Upper lobe of left lung (tissue), 6 donors: ENCODE results near the gene CDK2. TPM values are rescaled to one million over a fixed set of nuclear protein-coding genes. Genes with fewer than 3 reads are reported as not detected.
"Not testable (repeated sequence)": the region's sequence is repeated elsewhere in the genome, so short reads cannot be mapped to it uniquely, and the experiment has no call there.

Experiments used
- ATAC-seq, 2 donors: fragments of 200-7000 bp; cut with Tn5 transposase; one replicate each; pipeline ENCODE4 v1.9.1; 2022; ENCODE audit warnings: mild to moderate bottlenecking in 2 of 2, moderate library complexity in 2 of 2; ENCODE audit not compliant: low FRiP score in 2 of 2
- DNase-seq, 2 donors: peaks; one replicate each; pipeline ENCODE4 v3.0.0-alpha.2; 2019 to 2020
- H3K27ac ChIP-seq, 4 donors: fragments of 200-600 bp; sonication (generic); one replicate each; pipeline ENCODE4 v1.5.1; 2016 to 2019
- H3K27me3 ChIP-seq, 4 donors: fragments of 200-600 bp; sonication (generic); one replicate each; pipeline ENCODE4 v1.5.1; 2017 to 2019
- H3K36me3 ChIP-seq, 4 donors: fragments of 200-600 bp; sonication (generic); one replicate each; pipeline ENCODE4 v1.5.1; 2016 to 2019
- H3K4me1 ChIP-seq, 4 donors: fragments of 200-600 bp; sonication (generic); one replicate each; pipeline ENCODE4 v1.5.1; 2018 to 2019
- H3K4me3 ChIP-seq, 4 donors: fragments of 200-600 bp; sonication (generic); one replicate each; pipeline ENCODE4 v1.5.1; 2017 to 2019; ENCODE audit warnings: mild to moderate bottlenecking in 2 of 4, moderate library complexity in 1 of 4
- H3K9me3 ChIP-seq, 4 donors: fragments of 200-600 bp; sonication (generic); one replicate each; pipeline ENCODE4 v1.5.1; 2018 to 2019
- EP300 ChIP-seq, 4 donors: sonication (generic); formaldehyde crosslinking; IDR thresholded peaks; one replicate each; pipeline ENCODE4 v1.5.1; 2017; ENCODE audit warnings: antibody characterized with exemption in 4 of 4, control low read depth in 2 of 4
- POLR2A ChIP-seq, 4 donors: fragments of 450-650 bp; IDR thresholded peaks; one replicate each; pipeline ENCODE4 v1.5.1; 2016 to 2017; ENCODE audit warnings: antibody characterized with exemption in 4 of 4, mild to moderate bottlenecking in 2 of 4
- POLR2AphosphoS5 ChIP-seq, 2 donors: sonication (generic); formaldehyde crosslinking; IDR thresholded peaks; one replicate each; pipeline ENCODE4 v1.5.1; 2017; ENCODE audit warnings: antibody characterized with exemption in 2 of 2
- WGBS, 2 donors: methylation state at CpG; one replicate each; pipeline ENCODE4 v1.1.5; 2017 to 2018; 5-methylcytosine and 5-hydroxymethylcytosine counted together
- total RNA-seq, 6 donors: library from RNA; depleted of rRNA in 4 of 6; stranded (reverse); fragments of >200 nt in 4 of 6; gene quantifications; one replicate each; pipeline versions ENCODE4 v1.1.0 to v1.2.1, GENCODE V29; 2016 to 2021
- TF ChIP-seq, protein P1 (sequence below), 6 experiments: fragments of 450-650 bp in 4 of 6; fragments of 200-600 bp in 2 of 6; sonication (generic) in 2 of 6; IDR thresholded peaks; one replicate each; pipeline ENCODE4 v1.5.1; 2016 to 2019; ENCODE audit warnings: antibody characterized with exemption in 6 of 6
- donor health status: DM: no; HTN: no; CAD: no; lungs with moderate emphysema.
- donor health status: DM: no; HTN: yes; CAD: no; lungs with severe emphysema.

CDK2 gene
- total RNA-seq, 6 donors from 2014 or later = 11.7 to 27.9 (median 21.7) TPM

DNA sequence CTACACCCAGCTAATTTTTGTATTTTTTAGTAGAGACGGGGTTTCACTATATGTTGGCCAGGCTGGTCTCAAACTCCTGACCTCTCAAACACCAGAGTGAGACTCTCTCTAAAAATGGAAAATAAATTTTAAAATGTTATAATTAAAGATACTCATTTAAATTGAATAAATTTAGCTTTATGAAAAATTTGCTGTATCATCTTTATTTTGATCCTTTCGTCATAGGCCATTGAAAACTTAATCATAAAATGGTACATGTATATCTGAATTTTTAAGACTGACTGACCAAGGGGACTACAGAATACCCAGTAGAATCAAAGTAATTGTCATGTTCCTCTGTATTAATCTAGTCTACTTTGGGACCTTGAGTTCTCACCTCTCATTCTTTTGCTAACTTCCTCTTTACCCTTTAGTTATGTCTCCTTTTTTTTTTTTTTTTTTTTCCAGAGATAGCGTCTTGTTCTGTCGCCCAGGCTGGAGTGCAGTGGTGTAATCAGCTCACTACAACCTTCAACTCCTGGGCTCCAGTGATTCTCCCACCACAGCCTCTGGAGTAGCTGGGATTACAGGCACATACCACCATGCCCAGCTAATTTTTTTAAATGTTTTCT lies 16.7 kb downstream of the CDK2 start:
- H3K27ac ChIP-seq = peak overlapping the region in 1 of 4 donors; percentile 23
- TF ChIP-seq, protein P1, sequence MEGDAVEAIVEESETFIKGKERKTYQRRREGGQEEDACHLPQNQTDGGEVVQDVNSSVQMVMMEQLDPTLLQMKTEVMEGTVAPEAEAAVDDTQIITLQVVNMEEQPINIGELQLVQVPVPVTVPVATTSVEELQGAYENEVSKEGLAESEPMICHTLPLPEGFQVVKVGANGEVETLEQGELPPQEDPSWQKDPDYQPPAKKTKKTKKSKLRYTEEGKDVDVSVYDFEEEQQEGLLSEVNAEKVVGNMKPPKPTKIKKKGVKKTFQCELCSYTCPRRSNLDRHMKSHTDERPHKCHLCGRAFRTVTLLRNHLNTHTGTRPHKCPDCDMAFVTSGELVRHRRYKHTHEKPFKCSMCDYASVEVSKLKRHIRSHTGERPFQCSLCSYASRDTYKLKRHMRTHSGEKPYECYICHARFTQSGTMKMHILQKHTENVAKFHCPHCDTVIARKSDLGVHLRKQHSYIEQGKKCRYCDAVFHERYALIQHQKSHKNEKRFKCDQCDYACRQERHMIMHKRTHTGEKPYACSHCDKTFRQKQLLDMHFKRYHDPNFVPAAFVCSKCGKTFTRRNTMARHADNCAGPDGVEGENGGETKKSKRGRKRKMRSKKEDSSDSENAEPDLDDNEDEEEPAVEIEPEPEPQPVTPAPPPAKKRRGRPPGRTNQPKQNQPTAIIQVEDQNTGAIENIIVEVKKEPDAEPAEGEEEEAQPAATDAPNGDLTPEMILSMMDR (IDR thresholded peaks at IDR 0.05) = no peak
- WGBS, 2 donors = 75 to 79% methylated on average over 4 of the region's 4 CpGs
- H3K27me3 ChIP-seq = no peaks in the 10 kb centered on the region
- peaks cover 17 to 77% (median 39%) of the 10 kb centered on the region in 4 donors for H3K36me3 ChIP-seq
- ATAC-seq (no peak), DNase-seq (no peak)
- H3K9me3 ChIP-seq = no peaks in the 10 kb centered on the region
- H3K4me3 ChIP-seq = no peak overlapping the region
- peaks cover 7 to 27% (median 14%) of the 10 kb centered on the region in 4 donors for H3K4me1 ChIP-seq

DNA sequence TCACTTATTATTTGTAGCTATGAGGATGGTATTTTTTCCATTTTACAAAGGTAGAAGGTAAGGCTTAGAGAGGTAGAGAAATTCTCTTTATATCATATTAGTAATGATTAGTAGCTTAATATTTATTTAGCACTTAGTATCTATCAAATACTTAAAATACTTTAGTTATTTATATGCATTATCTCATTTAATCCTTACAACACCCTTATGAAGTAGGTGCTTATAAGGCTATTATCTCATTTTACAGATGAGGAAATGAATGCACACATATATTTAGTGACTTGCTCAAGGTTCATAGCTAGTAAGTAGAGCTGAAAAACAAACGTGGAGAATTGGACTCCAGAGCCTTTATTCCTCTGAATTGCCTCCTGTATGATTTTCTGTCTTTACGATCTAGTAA lies 18.2 kb downstream of the CDK2 start:
- Histone ChIP-seq H3K36me3 (peaks cover 18 to 89% (median 51%) of the 10 kb centered on the region in 4 donors), H3K27ac (peak overlapping the region in 1 of 4 donors; percentile 27), H3K4me1 (peaks cover under 1 to 13% (median 6%) of the 10 kb centered on the region in 4 donors), H3K27me3 (no peaks in the 10 kb centered on the region), H3K4me3 (no peak overlapping the region), H3K9me3 (no peaks in the 10 kb centered on the region)
- 59 to 65% methylated on average over 2 of the region's 2 CpGs for WGBS, 2 donors
- TF ChIP-seq POLR2AphosphoS5 (IDR thresholded peaks at IDR 0.05) (no peak), EP300 (IDR thresholded peaks at IDR 0.05) (no peak), POLR2A (IDR thresholded peaks at IDR 0.05) (no peak)
- TF ChIP-seq, protein P1 (IDR thresholded peaks at IDR 0.05) = no peak
- DNase-seq = no peak
- ATAC-seq = no peak

DNA sequence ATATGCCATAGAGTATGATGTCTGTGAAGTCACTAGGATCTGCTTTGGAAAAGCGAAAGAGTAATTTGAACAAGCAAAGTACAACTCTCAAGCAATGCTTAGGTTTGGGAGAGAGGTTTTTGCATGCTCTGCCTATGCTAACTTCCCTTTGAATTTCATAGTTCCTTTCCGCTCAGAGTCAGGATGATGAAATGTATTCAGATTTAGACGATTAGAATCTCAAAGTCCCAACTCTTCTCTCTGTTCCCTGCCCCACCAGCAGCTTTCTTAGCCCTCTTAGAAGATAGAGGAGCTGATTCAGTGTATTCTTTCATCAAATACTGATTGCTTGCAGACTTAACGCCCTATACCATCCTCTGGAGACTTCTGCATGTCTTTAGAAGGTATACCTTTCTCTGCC lies 18.7 kb downstream of the CDK2 start:
- DNase-seq = no peak
- Histone ChIP-seq H3K27me3 (no peaks in the 10 kb centered on the region), H3K4me3 (no peak overlapping the region), H3K36me3 (peaks cover 23 to 90% (median 55%) of the 10 kb centered on the region in 4 donors), H3K4me1 (peaks cover 0 to 8% (median 6%) of the 10 kb centered on the region in 4 donors), H3K27ac (peak overlapping the region in 1 of 4 donors; percentile 27), H3K9me3 (no peaks in the 10 kb centered on the region)
- no peak for ATAC-seq
- 77 to 78% methylated on average over 4 of the region's 4 CpGs for WGBS, 2 donors
- TF ChIP-seq EP300 (IDR thresholded peaks at IDR 0.05) (no peak), POLR2A (IDR thresholded peaks at IDR 0.05) (no peak), POLR2AphosphoS5 (IDR thresholded peaks at IDR 0.05) (no peak)
- TF ChIP-seq, protein P1 (IDR thresholded peaks at IDR 0.05) = no peak

DNA sequence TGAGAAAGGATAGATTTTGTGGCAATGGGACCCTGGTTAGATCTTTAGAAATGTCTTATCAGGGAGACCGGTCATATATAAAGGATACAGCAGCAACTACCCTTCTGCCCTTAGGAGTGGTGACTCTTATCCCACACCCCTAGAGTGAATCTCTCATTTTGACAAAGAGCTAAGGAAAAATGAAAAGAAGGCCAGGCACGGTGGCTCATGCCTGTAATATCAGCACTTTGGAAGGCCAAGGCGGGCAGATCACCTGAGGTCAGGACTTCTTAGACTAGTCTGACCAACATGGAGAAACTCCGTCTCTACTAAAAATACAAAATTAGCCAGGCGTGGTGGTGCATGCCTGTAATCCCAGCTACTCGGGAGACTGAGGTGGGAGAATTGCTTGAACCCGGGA lies 19.3 kb downstream of the CDK2 start:
- 96 to 98% methylated on average over 7 of the region's 7 CpGs for WGBS, 2 donors
- peaks cover 29 to 90% (median 58%) of the 10 kb centered on the region in 4 donors for H3K36me3 ChIP-seq
- H3K27ac ChIP-seq, DNase-seq, ATAC-seq, H3K9me3 ChIP-seq, H3K4me3 ChIP-seq, H3K4me1 ChIP-seq, H3K27me3 ChIP-seq: not testable (repeated sequence)

DNA sequence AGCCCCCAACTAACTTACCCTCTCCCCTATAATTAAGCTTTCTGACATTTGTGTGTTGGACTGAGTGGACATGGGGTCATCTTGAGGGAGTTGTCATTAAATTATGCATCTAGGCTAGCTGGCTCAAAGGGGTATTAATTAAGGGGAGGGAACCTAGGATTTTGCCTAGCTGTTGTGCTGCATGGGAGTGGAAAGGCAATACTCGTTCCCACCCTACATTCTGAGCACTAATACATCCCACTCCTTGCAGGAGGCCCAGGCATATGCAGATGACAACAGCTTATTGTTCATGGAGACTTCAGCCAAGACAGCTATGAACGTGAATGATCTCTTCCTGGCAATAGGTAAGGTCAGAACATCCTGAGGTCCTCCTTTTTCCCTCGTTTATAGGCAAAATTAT lies 24.5 kb downstream of the CDK2 start:
- H3K4me1 ChIP-seq = peaks cover 0 to 1% (median 0%) of the 10 kb centered on the region in 4 donors
- H3K4me3 ChIP-seq = no peak overlapping the region
- ATAC-seq (no peak), DNase-seq (no peak)
- 84 to 87% methylated on average over 3 of the region's 3 CpGs for WGBS, 2 donors
- no peak for TF ChIP-seq POLR2A (IDR thresholded peaks at IDR 0.05)
- no peak for TF ChIP-seq POLR2AphosphoS5 (IDR thresholded peaks at IDR 0.05)
- TF ChIP-seq EP300 (IDR thresholded peaks at IDR 0.05) = no peak
- TF ChIP-seq, protein P1 (IDR thresholded peaks at IDR 0.05) = no peak
- H3K27ac ChIP-seq = no peak overlapping the region
- H3K9me3 ChIP-seq = no peaks in the 10 kb centered on the region
- peaks cover 45 to 93% (median 76%) of the 10 kb centered on the region in 4 donors for H3K36me3 ChIP-seq
- H3K27me3 ChIP-seq = no peaks in the 10 kb centered on the region
